ACC112 (cell line): ENCODE measurements around the gene COPS7A.

ENCODE experiments used
- H2AFZ ChIP-seq: fragments of 200-600 bp; sonication (generic); one replicate; pipeline ENCODE4 v1.6.0; 2017; ENCODE audit warnings: antibody characterized with exemption, low read length; ENCODE audit not compliant: unreplicated experiment
- H3K27ac ChIP-seq: fragments of 200-600 bp; sonication (generic); 2 replicates; pipeline ENCODE4 v1.5.1; 2014; ENCODE audit warnings: low read depth, mild to moderate bottlenecking, antibody characterized with exemption, low read length, moderate library complexity
- H3K27me3 ChIP-seq: fragments of 200-600 bp; sonication (generic); 2 replicates; pipeline ENCODE4 v1.6.1; 2014; ENCODE audit warnings: mild to moderate bottlenecking, antibody characterized with exemption, low read length, moderate library complexity, mixed read lengths; ENCODE audit not compliant: insufficient read depth
- H3K36me3 ChIP-seq: fragments of 200-600 bp; sonication (generic); 2 replicates; pipeline ENCODE4 v1.6.1; 2016; ENCODE audit warnings: mild to moderate bottlenecking, antibody characterized with exemption, low read length, moderate library complexity, mixed read lengths; ENCODE audit not compliant: insufficient read depth
- H3K4me1 ChIP-seq: fragments of 200-600 bp; sonication (generic); one replicate; pipeline ENCODE4 v1.6.1; 2016; ENCODE audit warnings: low read length, mixed read lengths; ENCODE audit not compliant: insufficient read depth, unreplicated experiment, control insufficient read depth
- H3K4me3 ChIP-seq: fragments of 200-600 bp; sonication (generic); 2 replicates; pipeline ENCODE4 v1.5.1; 2014; ENCODE audit warnings: mild to moderate bottlenecking, low read depth, low read length
- H3K79me2 ChIP-seq: fragments of 200-600 bp; sonication (generic); one replicate; pipeline ENCODE4 v1.6.0; 2016; ENCODE audit warnings: low read length; ENCODE audit not compliant: control insufficient read depth, unreplicated experiment, insufficient read depth

Gene COPS7A

GRCh38 chr12:6723607-6724408, at the start of gene COPS7A:
TSS of gene COPS7A (plus strand) at chr12:6724046. CDS start at chr12:6724657, 611 bp downstream.
- H3K4me1 ChIP-seq, result peaks cover 10% of the 10 kb centered on the region
- H3K27ac ChIP-seq, result peak within 1 kb of the TSS; percentile 78

GRCh38 chr12:6676962-6677361, 46.9 kb upstream of the COPS7A start:
- Histone ChIP-seq H3K4me3 (no peak overlapping the region), H3K27ac (no peak overlapping the region), H3K36me3 (peaks cover 25% of the 10 kb centered on the region), H3K79me2 (peaks cover 26% of the 10 kb centered on the region), H3K27me3 (no peaks in the 10 kb centered on the region), H2AFZ (no peak overlapping the region), H3K4me1 (no peaks in the 10 kb centered on the region)

More at GRCh38 chr12:6723607-6724408, at the start of gene COPS7A:
- H3K36me3 ChIP-seq, result no peaks in the 10 kb centered on the region
- peaks cover 14% of the 10 kb centered on the region for H3K79me2 ChIP-seq
- peak within 1 kb of the TSS; percentile 89 for H3K4me3 ChIP-seq
- H3K27me3 ChIP-seq, result no peaks in the 10 kb centered on the region
- peak within 1 kb of the TSS; percentile 96 for H2AFZ ChIP-seq

DNA sequence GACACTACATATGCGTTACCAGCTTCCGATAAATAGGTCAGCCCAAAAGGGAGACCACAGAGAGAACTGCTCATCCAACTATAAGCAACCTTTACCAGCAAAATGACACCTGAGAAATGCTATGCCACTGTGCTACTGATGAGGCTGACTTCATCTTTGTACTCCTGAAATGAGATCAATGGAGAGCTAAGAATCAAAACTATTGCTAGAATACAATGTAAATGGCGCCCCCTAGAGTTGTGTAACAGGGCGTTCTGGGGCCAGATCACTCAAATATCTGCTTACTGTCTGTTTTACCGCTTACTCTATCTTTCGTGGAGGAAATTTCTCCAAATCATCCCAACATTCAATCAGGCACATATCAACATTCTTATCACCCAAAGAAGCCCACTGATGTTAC, 39.2 kb upstream of the COPS7A start:
- H3K79me2 ChIP-seq, result peaks cover 86% of the 10 kb centered on the region
- no peak overlapping the region for H3K4me3 ChIP-seq
- no peaks in the 10 kb centered on the region; the same call in 1 of the 2 replicates for H3K36me3 ChIP-seq

DNA sequence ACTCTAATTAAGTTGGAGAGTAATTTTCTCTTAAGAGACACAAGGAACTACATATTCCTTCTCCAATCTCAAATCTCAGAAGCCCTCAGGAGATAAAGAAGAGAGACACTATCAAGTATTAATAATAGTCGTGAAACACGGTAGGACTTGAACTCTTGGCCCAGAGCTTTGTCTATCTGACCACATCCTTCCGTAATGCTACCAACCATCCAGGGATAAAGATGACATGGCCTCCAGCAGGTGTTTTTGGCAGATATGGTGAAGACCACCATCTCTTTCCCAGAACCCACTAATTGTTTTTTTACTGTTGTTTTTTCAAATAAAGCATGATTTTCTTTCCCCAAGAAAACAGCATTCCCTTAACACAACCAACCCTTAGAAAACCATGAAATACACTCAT, 38.0 kb upstream of the COPS7A start:
- H3K36me3 ChIP-seq, result no peaks in the 10 kb centered on the region
- no peak overlapping the region for H3K4me3 ChIP-seq
- H3K27me3 ChIP-seq, result no peaks in the 10 kb centered on the region
- H2AFZ ChIP-seq, result no peak overlapping the region
- H3K27ac ChIP-seq, result no peak overlapping the region
- H3K4me1 ChIP-seq, result peaks cover 25% of the 10 kb centered on the region
- H3K79me2 ChIP-seq, result peaks cover 86% of the 10 kb centered on the region

More for the DNA sequence above, 39.2 kb upstream of the COPS7A start:
- Histone ChIP-seq H3K4me1 (peaks cover 19% of the 10 kb centered on the region), H3K27me3 (no peaks in the 10 kb centered on the region), H2AFZ (no peak overlapping the region), H3K27ac (no peak overlapping the region)

DNA sequence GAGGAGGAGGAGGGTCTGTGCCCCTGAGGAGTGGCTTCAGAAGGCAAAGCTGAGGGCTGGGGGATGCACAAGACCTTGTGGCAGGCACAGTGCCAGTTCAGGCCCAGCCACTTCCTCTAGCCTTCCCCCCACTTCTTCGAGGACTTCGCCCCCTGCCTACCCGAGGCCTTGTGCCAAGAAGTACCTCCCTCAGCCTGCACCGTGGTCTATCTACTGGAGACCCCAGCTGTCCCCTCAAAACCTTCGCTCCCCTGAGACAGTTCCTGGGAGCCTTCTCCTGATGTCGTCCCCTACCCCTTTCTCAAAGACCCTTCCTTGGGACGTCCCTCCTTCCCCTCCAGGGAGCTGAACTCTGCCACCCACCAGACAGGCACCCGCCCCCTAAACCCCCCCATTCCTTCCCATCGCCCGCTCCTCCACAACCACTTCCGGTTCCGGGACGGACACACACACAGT, 35.3 kb upstream of the COPS7A start:
- H3K4me1 ChIP-seq, result peaks cover 31% of the 10 kb centered on the region
- no peaks in the 10 kb centered on the region for H3K27me3 ChIP-seq
- no peaks in the 10 kb centered on the region for H3K36me3 ChIP-seq
- H3K4me3 ChIP-seq, result peak overlapping the region; percentile 92
- H3K27ac ChIP-seq, result peak overlapping the region; percentile 85
- H3K79me2 ChIP-seq, result peaks cover 62% of the 10 kb centered on the region
- no peak overlapping the region for H2AFZ ChIP-seq

- Histone ChIP-seq H3K36me3 (no peaks in the 10 kb centered on the region), H3K27me3 (no peaks in the 10 kb centered on the region), H3K27ac (peak within 1 kb of the TSS; percentile 85), H2AFZ (peak within 1 kb of the TSS; percentile 69), H3K4me3 (peak within 1 kb of the TSS; percentile 92), H3K79me2 (peaks cover 55% of the 10 kb centered on the region), H3K4me1 (peaks cover 31% of the 10 kb centered on the region)
Measured at GRCh38 chr12:6688999-6689882, 34.6 kb upstream of the COPS7A start, which contains the start of gene ZNF384. TSS of gene ZNF384 (minus strand) at chr12:6689375. CDS start at chr12:6679520, 9,855 bp downstream.

- no peaks in the 10 kb centered on the region for H3K36me3 ChIP-seq
- H3K27ac ChIP-seq, result no peak overlapping the region
- H3K4me3 ChIP-seq, result no peak overlapping the region
- H3K4me1 ChIP-seq, result peaks cover 23% of the 10 kb centered on the region
- H3K27me3 ChIP-seq, result no peaks in the 10 kb centered on the region
- H3K79me2 ChIP-seq, result peaks cover 34% of the 10 kb centered on the region
- no peak overlapping the region for H2AFZ ChIP-seq
Measured at GRCh38 chr12:6691473-6691872, 32.4 kb upstream of the COPS7A start.

- H3K79me2 ChIP-seq, result peaks cover 20% of the 10 kb centered on the region
- no peak overlapping the region for H2AFZ ChIP-seq
- no peaks in the 10 kb centered on the region for H3K36me3 ChIP-seq
- H3K27me3 ChIP-seq, result no peaks in the 10 kb centered on the region
- no peak overlapping the region for H3K27ac ChIP-seq
- peaks cover 11% of the 10 kb centered on the region for H3K4me1 ChIP-seq
- no peak overlapping the region for H3K4me3 ChIP-seq
Measured at GRCh38 chr12:6692888-6693287, 31.0 kb upstream of the COPS7A start.

GRCh38 chr12:6693832-6694355, 30.0 kb upstream of the COPS7A start:
- H3K4me3 ChIP-seq, result no peak overlapping the region
- no peak overlapping the region for H3K27ac ChIP-seq
- H3K36me3 ChIP-seq, result no peaks in the 10 kb centered on the region
- H3K4me1 ChIP-seq, result peaks cover 15% of the 10 kb centered on the region
- 0 out of 2 replicates have a peak, but pooled peaks cover 5% of the 10 kb centered on the region for H3K27me3 ChIP-seq
- H3K79me2 ChIP-seq, result peaks cover 11% of the 10 kb centered on the region
- H2AFZ ChIP-seq, result no peak overlapping the region

- peaks cover 11% of the 10 kb centered on the region for H3K79me2 ChIP-seq
- peaks cover 11% of the 10 kb centered on the region for H3K27me3 ChIP-seq
- H3K27ac ChIP-seq, result no peak overlapping the region
- peaks cover 15% of the 10 kb centered on the region for H3K4me1 ChIP-seq
- H3K4me3 ChIP-seq, result no peak overlapping the region
- H3K36me3 ChIP-seq, result no peaks in the 10 kb centered on the region
- no peak overlapping the region for H2AFZ ChIP-seq
Measured at GRCh38 chr12:6694701-6695100, 29.1 kb upstream of the COPS7A start.
